NCI-H1436 (cell line): ENCODE data around the gene ZDHHC23.

Experiments used
- DNase-seq: peaks from one replicate; lab custom pipeline; 2025; lab: John Stamatoyannopoulos, UW

The ZDHHC23 gene

GRCh38 chr3:113947372-113948014, at the start of gene ZDHHC23:
ZDHHC23 (plus strand) TSS chr3:113948013; CDS start chr3:113948803, 790 bp downstream.
- peak; percentile 72 for DNase-seq

GRCh38 chr3:113898892-113899291, 48.9 kb upstream of the ZDHHC23 start:
- DNase-seq, result no peak

- DNase-seq, result no peak
Observed at GRCh38 chr3:113906568-113907140, 41.2 kb upstream of the ZDHHC23 start.

GRCh38 chr3:113908133-113908532, 39.7 kb upstream of the ZDHHC23 start:
- no peak for DNase-seq

- DNase-seq, result no peak
Observed at GRCh38 chr3:113910966-113911365, 36.8 kb upstream of the ZDHHC23 start.

- DNase-seq, result peak; percentile 62
Observed at GRCh38 chr3:113912552-113913236, 35.1 kb upstream of the ZDHHC23 start.

- DNase-seq, result no peak
Observed at GRCh38 chr3:113914646-113915045, 33.2 kb upstream of the ZDHHC23 start.

- no peak for DNase-seq
Observed at GRCh38 chr3:113927556-113927955, 20.3 kb upstream of the ZDHHC23 start.

GRCh38 chr3:113946831-113947230, 982 bp upstream of the ZDHHC23 start:
- DNase-seq, result no peak

- peak; percentile 46 for DNase-seq
Observed at GRCh38 chr3:113948015-113948917, 453 bp downstream of the ZDHHC23 start.

GRCh38 chr3:113952921-113953320, 5.1 kb downstream of the ZDHHC23 start:
- no peak for DNase-seq

GRCh38 chr3:113953677-113954076, 5.9 kb downstream of the ZDHHC23 start:
- DNase-seq, result no peak

- DNase-seq, result no peak
Observed at GRCh38 chr3:113954091-113954685, 6.4 kb downstream of the ZDHHC23 start.

GRCh38 chr3:113963879-113964278, 16.1 kb downstream of the ZDHHC23 start:
- DNase-seq, result no peak

GRCh38 chr3:113966172-113966571, 18.4 kb downstream of the ZDHHC23 start:
- no peak for DNase-seq

- no peak for DNase-seq
Observed at GRCh38 chr3:113968986-113969385, 21.2 kb downstream of the ZDHHC23 start.

GRCh38 chr3:113977822-113978221, 30.0 kb downstream of the ZDHHC23 start:
- no peak for DNase-seq

GRCh38 chr3:113979916-113980315, 32.1 kb downstream of the ZDHHC23 start:
- DNase-seq, result no peak

GRCh38 chr3:113981803-113982202, 34.0 kb downstream of the ZDHHC23 start:
- no peak for DNase-seq

GRCh38 chr3:113983544-113983943, 35.7 kb downstream of the ZDHHC23 start:
- DNase-seq, result no peak

- DNase-seq, result no peak
Observed at GRCh38 chr3:113985541-113985940, 37.7 kb downstream of the ZDHHC23 start.

GRCh38 chr3:114005481-114005880, 57.7 kb downstream of the ZDHHC23 start:
- DNase-seq, result no peak
